Ectodermal cell (in vitro differentiated cells): ENCODE measurements around the gene WDR41.
A peak's percentile ranks its signal among the peaks of the same experiment; 100 is the strongest.
"Not testable (repeated sequence)": the region's sequence is repeated elsewhere in the genome, so short reads cannot be mapped to it uniquely, and the experiment has no call there.

ENCODE experiments used
- H3K27ac ChIP-seq: 2 replicates; pipeline ENCODE4 v1.7.0; 2013; ENCODE audit warnings: mild to moderate bottlenecking, low read depth, low read length; ENCODE audit not compliant: insufficient read depth, poor library complexity, severe bottlenecking
- H3K27me3 ChIP-seq: 2 replicates; pipeline ENCODE4 v1.7.0; 2013; ENCODE audit warnings: mild to moderate bottlenecking, low read length; ENCODE audit not compliant: insufficient read depth, control insufficient read depth, poor library complexity, severe bottlenecking
- H3K36me3 ChIP-seq: one replicate; pipeline ENCODE4 v1.7.0; 2013; ENCODE audit warnings: low read length; ENCODE audit not compliant: control insufficient read depth, insufficient read depth
- H3K4me1 ChIP-seq: one replicate; pipeline ENCODE4 v1.7.0; 2013; ENCODE audit warnings: low read length; ENCODE audit not compliant: control insufficient read depth, insufficient read depth
- H3K4me3 ChIP-seq: 2 replicates; pipeline ENCODE4 v1.7.0; 2013; ENCODE audit warnings: low read depth, low read length, control low read depth; ENCODE audit not compliant: insufficient read depth
- H3K9me3 ChIP-seq: 2 replicates; pipeline ENCODE4 v1.7.0; 2013; ENCODE audit warnings: mild to moderate bottlenecking, low read length, moderate library complexity; ENCODE audit not compliant: control insufficient read depth
- WGBS, 2 experiments: methylation state at CpG; one replicate each; pipeline ENCODE4 v1.1.7; 2013; ENCODE audit warnings: missing lambda C conversion rate in 2 of 2; 5-methylcytosine and 5-hydroxymethylcytosine counted together

WDR41 gene

GRCh38 chr5:77492653-77493000, 511 bp upstream of the WDR41 start:
- Histone ChIP-seq H3K27me3 (peaks cover 15% of the 10 kb centered on the region), H3K9me3 (no peaks in the 10 kb centered on the region), H3K4me3 (peak overlapping the region; percentile 60), H3K4me1 (no peaks in the 10 kb centered on the region), H3K36me3 (no peaks in the 10 kb centered on the region), H3K27ac (no peak overlapping the region)
- WGBS, 2 experiments = 38 to 42% methylated on average over 3 of the region's 4 CpGs

GRCh38 chr5:77490741-77491344, 1.3 kb downstream of the WDR41 start:
- 34% methylated on average over 11 of the region's 11 CpGs for WGBS, 2 experiments
- not testable (repeated sequence) for H3K9me3 ChIP-seq, H3K4me1 ChIP-seq, H3K36me3 ChIP-seq, H3K27ac ChIP-seq
- H3K4me3 ChIP-seq = peak overlapping the region; percentile 60
- H3K27me3 ChIP-seq = peaks cover 12% of the 10 kb centered on the region

- Histone ChIP-seq H3K36me3 (peaks cover 5% of the 10 kb centered on the region), H3K9me3 (no peaks in the 10 kb centered on the region), H3K4me3 (no peak overlapping the region), H3K4me1 (no peaks in the 10 kb centered on the region), H3K27ac (no peak overlapping the region), H3K27me3 (no peaks in the 10 kb centered on the region)
- WGBS, 2 experiments = 95 to 96% methylated on average over 4 of the region's 4 CpGs
These were observed 5.7 kb downstream of the WDR41 start for GRCh38 chr5:77486344-77486962.

- H3K9me3 ChIP-seq = no peaks in the 10 kb centered on the region
- H3K4me1 ChIP-seq = no peaks in the 10 kb centered on the region
- peaks cover 9% of the 10 kb centered on the region for H3K36me3 ChIP-seq
- H3K27me3 ChIP-seq = no peaks in the 10 kb centered on the region
- 100% methylated on average over 1 to 2 of the region's 2 CpGs for WGBS, 2 experiments
- H3K27ac ChIP-seq = no peak overlapping the region
- H3K4me3 ChIP-seq = no peak overlapping the region
These were observed 8.4 kb downstream of the WDR41 start for GRCh38 chr5:77483682-77484081.

GRCh38 chr5:77475041-77475440, 17.1 kb downstream of the WDR41 start:
- not testable (repeated sequence) for H3K4me1 ChIP-seq
- 92 to 96% methylated on average over 11 of the region's 11 CpGs for WGBS, 2 experiments

GRCh38 chr5:77468875-77469274, 23.2 kb downstream of the WDR41 start:
- H3K27ac ChIP-seq, H3K36me3 ChIP-seq, H3K4me3 ChIP-seq, H3K4me1 ChIP-seq, H3K27me3 ChIP-seq, H3K9me3 ChIP-seq: not testable (repeated sequence)
- 97 to 100% methylated on average over 1 to 3 of the region's 3 CpGs for WGBS, 2 experiments

More at GRCh38 chr5:77475041-77475440, 17.1 kb downstream of the WDR41 start:
- H3K9me3 ChIP-seq, H3K27ac ChIP-seq, H3K36me3 ChIP-seq, H3K4me3 ChIP-seq, H3K27me3 ChIP-seq: not testable (repeated sequence)

- no peaks in the 10 kb centered on the region for H3K9me3 ChIP-seq
- no peak overlapping the region for H3K27ac ChIP-seq
- no peaks in the 10 kb centered on the region for H3K36me3 ChIP-seq
- WGBS, 2 experiments = 100% methylated on average over 1 of the region's 1 CpG; no CpG with 5 or more reads in 1 of the 2 experiments
- H3K4me1 ChIP-seq = no peaks in the 10 kb centered on the region
- H3K4me3 ChIP-seq = no peak overlapping the region
- no peaks in the 10 kb centered on the region for H3K27me3 ChIP-seq
These were observed 28.2 kb downstream of the WDR41 start for GRCh38 chr5:77463905-77464304.

- no peaks in the 10 kb centered on the region for H3K27me3 ChIP-seq
- no peak overlapping the region for H3K4me3 ChIP-seq
- H3K36me3 ChIP-seq = no peaks in the 10 kb centered on the region
- H3K27ac ChIP-seq = no peak overlapping the region
- H3K4me1 ChIP-seq = no peaks in the 10 kb centered on the region
- H3K9me3 ChIP-seq = no peaks in the 10 kb centered on the region
- 91 to 96% methylated on average over 5 of the region's 5 CpGs for WGBS, 2 experiments
These were observed 30.8 kb downstream of the WDR41 start for GRCh38 chr5:77461287-77461686.

- Histone ChIP-seq H3K9me3 (no peaks in the 10 kb centered on the region), H3K4me3 (no peak overlapping the region), H3K36me3 (peaks cover 2% of the 10 kb centered on the region), H3K27me3 (no peaks in the 10 kb centered on the region), H3K27ac (no peak overlapping the region), H3K4me1 (no peaks in the 10 kb centered on the region)
- 90 to 95% methylated on average over 3 of the region's 3 CpGs for WGBS, 2 experiments
These were observed 38.0 kb downstream of the WDR41 start for GRCh38 chr5:77454123-77454522.

- H3K4me1 ChIP-seq = no peaks in the 10 kb centered on the region
- H3K36me3 ChIP-seq = peaks cover 19% of the 10 kb centered on the region
- no peaks in the 10 kb centered on the region for H3K9me3 ChIP-seq
- H3K4me3 ChIP-seq = no peak overlapping the region
- no peaks in the 10 kb centered on the region for H3K27me3 ChIP-seq
- no peak overlapping the region for H3K27ac ChIP-seq
- WGBS, 2 experiments = 95 to 97% methylated on average over 1 of the region's 1 CpG
These were observed 39.8 kb downstream of the WDR41 start for GRCh38 chr5:77452351-77452750.
